ENCODE measurements around the gene CAND1.

Gene CAND1

GRCh38 chr12:67362526-67362925, 93.4 kb downstream of the CAND1 start:
- WGBS: 62% methylated on average over 6 of the region's 6 CpGs
- no peaks in the 10 kb centered on the region for H3K27me3 ChIP-seq (ENCODE audit: insufficient read depth, low read length)
- no peak overlapping the region for H3K27ac ChIP-seq (ENCODE audit: low read depth, low read length)
- H3K9ac ChIP-seq (ENCODE audit: low read depth, low read length): no peak overlapping the region
- H3K4me3 ChIP-seq (ENCODE audit: low read length): no peak overlapping the region
- H3K4me1 ChIP-seq (ENCODE audit: insufficient read depth, low read length): peaks cover 9% of the 10 kb centered on the region; the same call in 1 of the 2 replicates
- no peaks in the 10 kb centered on the region for H3K36me3 ChIP-seq (ENCODE audit: insufficient read depth, low read length)
- H3K9me3 ChIP-seq (ENCODE audit: insufficient read depth, low read depth, low read length): no peaks in the 10 kb centered on the region

GRCh38 chr12:67364228-67364627, 95.1 kb downstream of the CAND1 start:
- Histone ChIP-seq H3K4me1 (ENCODE audit: insufficient read depth, low read length) (peaks cover 5% of the 10 kb centered on the region; the same call in 1 of the 2 replicates), H3K27ac (ENCODE audit: low read depth, low read length) (no peak overlapping the region), H3K9ac (ENCODE audit: low read depth, low read length) (no peak overlapping the region), H3K36me3 (ENCODE audit: insufficient read depth, low read length) (no peaks in the 10 kb centered on the region), H3K4me3 (ENCODE audit: low read length) (no peak overlapping the region), H3K9me3 (ENCODE audit: insufficient read depth, low read depth, low read length) (no peaks in the 10 kb centered on the region), H3K27me3 (ENCODE audit: insufficient read depth, low read length) (no peaks in the 10 kb centered on the region)

- Histone ChIP-seq H3K36me3 (ENCODE audit: insufficient read depth, low read length) (no peaks in the 10 kb centered on the region), H3K9me3 (ENCODE audit: insufficient read depth, low read depth, low read length) (no peaks in the 10 kb centered on the region), H3K9ac (ENCODE audit: low read depth, low read length) (no peak overlapping the region), H3K27me3 (ENCODE audit: insufficient read depth, low read length) (no peaks in the 10 kb centered on the region), H3K4me3 (ENCODE audit: low read length) (no peak overlapping the region), H3K27ac (ENCODE audit: low read depth, low read length) (no peak overlapping the region), H3K4me1 (ENCODE audit: insufficient read depth, low read length) (peaks cover 5% of the 10 kb centered on the region; the same call in 1 of the 2 replicates)
These were observed 96.0 kb downstream of the CAND1 start for GRCh38 chr12:67365131-67365530.

GRCh38 chr12:67367843-67368242, 98.7 kb downstream of the CAND1 start:
- Histone ChIP-seq H3K9me3 (ENCODE audit: insufficient read depth, low read depth, low read length) (no peaks in the 10 kb centered on the region), H3K4me3 (ENCODE audit: low read length) (no peak overlapping the region), H3K36me3 (ENCODE audit: insufficient read depth, low read length) (no peaks in the 10 kb centered on the region), H3K27me3 (ENCODE audit: insufficient read depth, low read length) (no peaks in the 10 kb centered on the region), H3K27ac (ENCODE audit: low read depth, low read length) (no peak overlapping the region), H3K9ac (ENCODE audit: low read depth, low read length) (no peak overlapping the region), H3K4me1 (ENCODE audit: insufficient read depth, low read length) (peaks cover 5% of the 10 kb centered on the region; the same call in 1 of the 2 replicates)
- WGBS: 100% methylated on average over 1 of the region's 1 CpG

Data from HUES64 (cell line).